M059J (cell line): ENCODE data around the gene DUSP22. TPM values are rescaled to one million over a fixed set of nuclear protein-coding genes. Genes with fewer than 3 reads are reported as not detected.

Source experiments
- DNase-seq: peaks from one replicate; pipeline ENCODE4 v3.0.0-alpha.2; 2012; ENCODE audit warnings: low read depth
- total RNA-seq: library from RNA; depleted of rRNA; stranded (reverse); fragments of >200 nt; shearing (Covaris generic); gene quantifications from 2 replicates; pipeline ENCODE4 v1.2.3, GENCODE V29; 2014

The DUSP22 gene
- total RNA-seq, 1 experiment from 2014 or later, result 16.9 TPM

GRCh38 chr6:351867-352289, 59.6 kb downstream of the DUSP22 start:
- DNase-seq, result no peak

GRCh38 chr6:352474-352873, 60.2 kb downstream of the DUSP22 start:
- DNase-seq, result no peak

GRCh38 chr6:352896-353470, 60.7 kb downstream of the DUSP22 start:
- no peak for DNase-seq

GRCh38 chr6:353642-354614, 61.6 kb downstream of the DUSP22 start:
- no peak for DNase-seq

DNA sequence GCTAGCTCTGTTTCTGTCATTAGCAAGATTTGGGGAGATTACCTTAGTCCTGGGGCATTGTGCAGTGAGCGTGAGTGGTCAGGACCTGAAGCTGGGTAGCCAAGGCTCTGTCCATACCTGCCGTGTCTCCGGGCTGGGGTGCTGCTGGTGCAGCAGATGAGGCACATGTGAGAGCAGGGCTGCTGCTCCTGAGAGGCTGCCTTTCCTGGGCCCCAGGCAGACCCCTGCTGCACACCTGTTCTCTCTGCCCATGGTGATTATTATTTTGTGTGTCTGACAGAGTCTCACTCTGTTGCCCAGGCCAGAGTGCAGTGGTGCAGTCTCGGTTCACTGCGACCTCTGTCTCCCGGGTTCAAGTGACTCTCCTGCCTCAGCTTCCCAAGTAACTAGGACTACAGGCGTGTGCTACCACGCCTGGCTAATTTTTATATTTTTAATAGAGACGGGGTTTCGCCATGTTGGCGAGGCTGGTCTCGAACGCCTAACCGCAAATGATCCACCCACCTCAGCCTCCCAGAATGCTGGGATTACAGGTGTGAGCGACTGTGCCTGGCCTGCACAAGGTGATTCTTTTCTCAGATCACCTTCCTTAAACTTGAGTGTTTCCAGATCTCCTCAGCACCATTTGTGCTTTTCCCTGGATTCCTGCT, 62.5 kb downstream of the DUSP22 start:
- no peak for DNase-seq

DNA sequence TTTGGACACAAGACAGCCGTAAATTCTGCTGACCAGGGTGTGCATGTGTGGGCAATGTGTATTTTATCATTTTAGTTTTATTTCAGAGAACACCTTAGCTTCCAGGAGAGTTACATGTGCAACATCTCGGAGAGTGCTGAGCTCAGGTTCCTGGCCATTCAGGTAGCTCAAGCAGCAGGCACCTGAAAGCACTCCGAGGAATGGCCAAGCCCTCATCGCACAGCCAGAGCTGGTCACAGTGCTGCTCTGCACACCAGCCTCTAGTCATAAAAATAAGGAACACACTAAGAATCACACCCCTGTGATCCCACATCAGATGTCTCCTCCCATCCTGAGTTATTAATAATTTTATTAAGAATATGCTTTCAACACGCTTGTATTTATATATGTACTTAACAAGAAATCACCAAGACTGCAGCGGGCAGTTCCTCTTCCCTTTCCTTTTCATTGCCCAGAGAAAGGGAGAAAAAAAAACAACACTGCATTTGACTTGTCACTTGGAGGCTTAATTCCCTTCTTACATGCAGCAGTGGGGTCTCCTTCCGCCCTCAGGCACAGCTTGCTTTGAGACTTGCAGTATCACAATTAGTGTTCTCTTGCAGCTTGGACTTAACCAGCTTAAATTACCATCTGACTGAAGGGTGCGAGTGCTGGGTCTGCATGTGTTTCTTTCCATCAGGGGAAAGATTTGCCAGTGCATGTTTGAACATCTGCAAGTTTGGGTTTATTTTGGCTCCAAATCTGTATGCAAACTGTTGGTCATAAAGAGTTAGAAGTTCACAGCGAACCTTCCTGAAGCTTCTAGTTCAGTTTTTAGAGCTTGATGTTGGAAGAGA, 63.3 kb downstream of the DUSP22 start:
- no peak for DNase-seq

- DNase-seq, result no peak
Measured at GRCh38 chr6:356828-357251, 64.6 kb downstream of the DUSP22 start.

DNA sequence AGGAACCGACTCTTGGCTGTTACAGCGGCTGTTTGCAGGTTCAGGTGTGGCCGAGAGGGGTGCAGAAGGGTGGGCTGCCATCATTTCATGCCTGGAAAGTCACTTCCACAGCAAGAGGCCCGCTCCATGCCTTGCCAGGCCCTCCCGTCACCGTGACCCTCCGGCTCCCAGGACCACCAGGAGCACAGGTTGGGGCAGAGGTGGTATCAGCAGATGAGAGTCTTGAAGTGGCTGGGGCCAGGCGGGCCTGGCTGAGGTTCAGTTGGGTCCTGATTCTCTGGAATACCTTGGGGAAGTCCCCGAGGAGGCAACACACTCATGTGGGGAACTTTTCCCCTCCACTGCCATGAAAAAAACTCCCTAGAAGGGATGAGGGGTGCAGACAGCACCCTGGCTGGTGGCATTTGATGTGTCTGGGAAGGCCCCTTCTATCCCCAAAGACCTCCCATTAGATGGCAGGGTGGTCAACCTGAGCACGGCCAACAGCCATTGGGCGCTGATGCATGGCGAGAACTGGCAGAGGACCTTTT, 65.0 kb downstream of the DUSP22 start:
- no peak for DNase-seq

DNA sequence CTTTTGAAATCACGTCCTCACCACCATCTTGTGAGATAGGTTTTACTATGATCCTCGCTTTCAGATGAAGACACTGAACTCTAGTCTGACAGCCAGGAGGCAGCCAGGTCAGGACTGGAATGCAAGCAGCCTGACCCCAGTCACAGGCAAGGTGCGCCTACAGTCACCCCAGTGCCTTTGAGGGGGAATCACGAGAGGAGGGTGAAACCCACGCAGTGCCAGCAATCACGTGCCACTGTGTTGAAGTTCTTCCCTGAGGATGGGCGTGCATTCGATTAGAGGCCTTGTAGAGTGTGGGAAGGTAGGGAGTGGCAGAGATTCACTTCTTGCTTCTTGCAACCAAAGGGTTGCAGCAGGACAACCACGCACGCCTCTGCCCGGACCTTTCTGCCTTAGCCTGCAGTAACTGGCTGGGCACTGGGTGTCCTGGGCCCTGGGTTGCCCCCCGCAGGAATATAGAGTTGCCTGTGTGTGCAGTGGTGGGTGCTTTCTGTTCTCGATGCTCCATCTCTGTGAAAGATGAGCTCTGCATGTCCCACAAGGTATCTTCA, 65.6 kb downstream of the DUSP22 start:
- no peak for DNase-seq

GRCh38 chr6:358432-358831, 66.1 kb downstream of the DUSP22 start:
- no peak for DNase-seq

DNA sequence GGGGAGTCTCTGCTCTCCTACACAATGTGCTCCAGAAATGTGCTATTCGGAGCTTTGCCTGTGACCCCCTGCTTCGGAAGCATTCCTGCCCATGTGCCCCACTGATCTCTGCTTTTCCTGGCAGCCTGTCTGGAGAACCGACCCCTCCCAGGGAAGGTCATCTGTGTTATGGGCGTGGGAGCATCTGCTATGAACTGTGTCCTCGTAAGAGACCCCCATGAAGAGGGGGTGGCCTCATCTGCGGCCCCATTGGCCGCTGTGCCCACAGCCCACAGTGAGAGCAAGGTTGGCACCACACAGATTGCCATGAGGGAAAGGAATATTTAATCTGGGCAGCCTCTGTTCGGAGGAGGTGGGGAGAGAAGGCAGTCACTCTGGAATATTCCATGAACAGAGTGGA, 66.6 kb downstream of the DUSP22 start:
- DNase-seq, result no peak

DNA sequence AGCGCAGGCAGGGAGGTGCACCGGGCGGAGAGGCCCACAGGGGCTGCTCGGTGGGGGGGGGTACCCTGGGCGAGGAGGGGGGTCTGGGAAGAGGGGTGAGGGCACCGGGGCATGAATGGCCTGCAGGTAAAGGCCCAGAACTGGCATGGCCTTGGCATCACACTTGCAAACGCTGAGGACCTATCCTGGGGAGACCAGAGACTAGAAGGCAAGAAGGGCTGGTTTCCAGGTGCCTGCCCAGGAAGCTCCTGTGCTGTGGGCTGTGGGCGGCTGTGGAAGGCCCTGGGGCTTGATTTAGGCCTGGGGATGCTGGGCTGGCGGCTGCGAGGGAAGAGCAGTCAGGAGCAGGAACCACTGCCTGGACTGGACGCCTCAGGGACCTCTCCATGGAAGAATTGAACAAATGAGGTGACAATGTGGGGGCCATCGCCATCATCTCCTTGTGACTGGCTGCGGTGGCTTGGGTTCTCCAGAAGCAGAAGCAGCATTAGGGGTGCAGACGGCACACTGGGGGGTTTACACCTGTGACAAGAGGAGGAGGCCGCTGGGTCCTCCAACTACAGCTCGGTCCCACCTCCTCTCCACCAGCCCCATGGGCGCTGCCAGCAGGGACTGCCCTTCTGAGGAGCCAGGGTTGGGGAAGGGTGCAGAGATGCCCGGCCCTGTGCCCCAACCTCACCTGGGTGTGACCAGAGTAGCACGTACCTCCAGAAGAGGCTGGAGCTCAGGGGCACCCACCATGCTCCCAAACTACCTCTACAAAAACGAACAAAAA, 67.2 kb downstream of the DUSP22 start:
- DNase-seq, result no peak

DNA sequence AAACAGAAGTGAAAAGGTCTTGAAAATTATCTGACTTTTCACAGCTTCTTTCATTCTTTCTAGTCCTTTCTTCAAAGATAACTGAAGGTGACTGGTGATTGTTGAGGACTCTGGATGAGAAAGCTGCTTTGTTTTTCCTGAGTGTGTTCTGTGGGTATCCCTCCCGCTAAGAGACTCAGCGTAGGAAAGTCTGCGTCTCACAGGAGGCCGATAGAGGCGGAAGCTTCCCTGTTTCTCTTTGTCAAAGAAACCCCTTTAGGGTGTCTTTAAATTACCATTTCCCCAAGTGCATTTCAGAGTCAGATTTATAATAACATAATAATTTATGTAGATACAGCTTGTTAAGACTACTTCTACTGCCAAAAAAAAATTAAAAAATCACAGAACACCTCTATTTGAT, 68.1 kb downstream of the DUSP22 start:
- no peak for DNase-seq

- DNase-seq, result no peak
Measured at GRCh38 chr6:360764-361373, 68.6 kb downstream of the DUSP22 start.

DNA sequence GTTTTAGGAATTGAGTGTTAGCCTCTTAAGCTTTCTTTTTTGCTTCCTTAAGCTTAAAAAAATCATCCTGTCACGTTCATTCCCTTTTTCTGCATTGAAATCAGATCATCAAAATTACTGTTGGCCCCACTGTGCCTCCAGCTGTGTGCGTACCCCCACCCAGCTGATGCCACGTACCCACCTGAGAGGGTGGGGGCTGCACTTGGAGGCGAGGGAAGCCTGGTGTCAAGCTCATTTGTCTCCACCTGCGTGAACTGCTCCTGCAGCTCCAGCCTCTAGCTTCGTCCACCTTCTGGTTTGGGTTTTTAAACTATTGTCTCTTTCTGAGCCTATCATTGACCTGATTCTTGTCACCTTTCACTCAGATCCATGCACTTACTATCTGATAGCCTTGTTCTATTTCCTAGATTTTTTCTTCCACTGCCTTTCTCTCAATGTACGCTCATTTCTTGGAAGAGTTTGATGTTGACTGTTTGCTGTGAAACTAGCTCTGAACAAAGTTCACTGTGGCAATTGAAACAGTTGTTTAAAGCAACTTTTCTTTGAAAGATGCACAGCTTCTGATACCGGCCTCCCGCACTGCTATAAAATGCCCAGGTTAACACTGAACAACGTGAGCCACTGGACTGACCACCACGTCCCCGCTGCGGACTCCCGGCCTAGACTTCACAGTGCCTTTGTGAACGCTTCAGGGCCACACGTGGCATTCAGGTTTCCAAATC, 69.3 kb downstream of the DUSP22 start:
- no peak for DNase-seq

DNA sequence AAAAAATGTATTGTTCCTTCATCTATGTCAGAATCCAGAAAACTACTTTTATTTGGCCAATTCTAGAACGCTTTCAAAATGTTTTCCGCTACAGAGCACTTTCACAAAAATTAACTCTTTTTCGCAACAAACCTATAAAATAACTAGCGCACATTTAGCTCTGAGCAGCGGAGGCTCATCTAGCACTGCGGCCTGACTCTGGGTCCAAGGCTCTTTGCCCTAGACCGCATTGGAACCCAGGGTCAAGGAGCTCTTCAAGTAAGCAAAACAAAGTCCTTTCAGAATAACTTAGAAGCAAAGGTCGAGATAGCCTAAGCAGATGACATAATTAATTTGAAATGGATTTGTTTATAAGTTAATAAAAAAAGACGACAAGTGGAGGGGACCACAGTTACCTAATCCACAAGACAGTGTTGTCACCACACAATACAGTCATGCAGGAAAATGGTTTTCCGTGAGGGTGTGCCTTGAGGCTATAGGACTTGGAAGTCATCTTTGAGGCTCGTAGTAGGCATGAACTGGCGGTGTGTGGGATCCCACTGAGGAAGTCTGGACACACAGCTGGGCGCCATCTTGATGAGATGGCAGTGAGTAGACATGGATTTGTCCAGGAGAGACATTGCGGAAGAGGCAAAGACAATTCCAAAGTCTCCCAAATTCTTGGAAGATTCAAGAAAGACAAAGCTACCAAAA, 70.1 kb downstream of the DUSP22 start:
- no peak for DNase-seq

DNA sequence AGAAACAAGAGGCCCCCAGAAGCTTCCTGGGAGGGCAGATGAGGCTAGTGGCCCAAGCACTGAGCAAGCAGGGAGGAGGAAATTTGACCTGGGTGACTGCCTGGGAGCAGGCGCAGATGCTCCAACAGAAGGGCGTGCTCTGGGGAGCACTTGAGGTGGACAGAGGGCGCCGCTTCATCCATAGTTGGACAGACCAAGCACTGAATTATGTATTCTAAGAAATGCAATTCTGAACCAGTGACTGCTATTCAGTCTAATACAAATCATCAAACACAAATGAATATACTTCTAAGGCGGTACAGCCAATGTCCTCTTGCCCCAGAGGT, 70.6 kb downstream of the DUSP22 start:
- DNase-seq, result no peak

DNA sequence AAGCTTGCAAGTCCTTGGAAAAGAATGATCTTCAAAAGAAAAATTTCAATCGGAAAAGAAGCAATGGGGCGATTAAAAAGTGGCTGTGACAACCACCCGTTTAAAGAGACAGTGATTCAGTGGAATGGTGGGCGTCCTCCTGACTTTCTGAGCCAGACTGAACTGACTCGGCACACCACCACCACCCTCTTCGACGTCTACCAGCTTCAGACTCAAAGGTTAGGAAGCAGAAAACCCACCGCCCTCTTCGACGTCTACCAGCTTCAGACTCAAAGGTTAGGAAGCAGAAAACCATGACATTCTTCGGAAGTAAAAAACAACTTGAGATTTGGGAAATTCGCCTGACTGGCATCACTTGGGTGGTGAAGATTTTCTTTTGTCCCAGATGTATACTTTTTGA, 71.0 kb downstream of the DUSP22 start:
- no peak for DNase-seq

DNA sequence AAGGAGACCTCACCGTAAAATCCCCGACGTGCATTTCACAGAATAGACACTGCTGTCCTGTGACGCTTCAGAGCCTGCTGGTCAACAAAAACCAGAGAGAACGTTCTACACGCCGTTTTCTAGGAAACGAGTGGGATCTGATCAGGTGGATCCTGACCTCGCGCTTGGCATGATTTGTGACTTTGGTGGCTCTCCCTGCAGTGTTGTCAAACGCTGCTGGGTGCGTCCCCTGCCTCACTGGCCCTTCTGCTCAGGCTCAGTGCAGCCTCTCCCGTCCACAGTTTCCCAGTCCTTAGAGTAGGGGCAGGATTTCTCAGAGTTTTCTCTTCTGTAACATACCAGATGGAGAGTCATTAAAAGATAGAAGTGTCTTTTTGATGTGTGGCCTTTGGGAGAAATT, 71.6 kb downstream of the DUSP22 start:
- no peak for DNase-seq
